ENCODE measurements around the gene TDRD5. TPM values are rescaled to one million over a fixed set of nuclear protein-coding genes. Genes with fewer than 3 reads are reported as not detected.
"Not testable (repeated sequence)": the region's sequence is repeated elsewhere in the genome, so short reads cannot be mapped to it uniquely, and the experiment has no call there.

Gene TDRD5
- total RNA-seq, 1 donor from 2014 or later: not detected

- no peaks in the 10 kb centered on the region for H3K36me3 Mint-ChIP-seq (ENCODE audit: unreplicated experiment)
- no peak overlapping the region for H3K4me3 Mint-ChIP-seq (ENCODE audit: unreplicated experiment)
- H3K4me1 Mint-ChIP-seq (ENCODE audit: unreplicated experiment): no peaks in the 10 kb centered on the region
- no peak for TF ChIP-seq CTCF (IDR thresholded peaks at IDR 0.05)
- no peak overlapping the region for H3K27ac Mint-ChIP-seq (ENCODE audit: unreplicated experiment)
- H3K9me3 Mint-ChIP-seq (ENCODE audit: unreplicated experiment): peaks cover 11% of the 10 kb centered on the region
- peaks cover 26% of the 10 kb centered on the region for H3K27me3 Mint-ChIP-seq (ENCODE audit: unreplicated experiment)
- DNase-seq (ENCODE audit: extremely low spot score, unreplicated experiment): no peak
These were observed 69.4 kb downstream of the TDRD5 start for GRCh38 chr1:179661018-179661417.

GRCh38 chr1:179663810-179664209, 72.2 kb downstream of the TDRD5 start:
- no peak for DNase-seq (ENCODE audit: extremely low spot score, unreplicated experiment)
- no peaks in the 10 kb centered on the region for H3K36me3 Mint-ChIP-seq (ENCODE audit: unreplicated experiment)
- no peak for TF ChIP-seq CTCF (IDR thresholded peaks at IDR 0.05)
- peaks cover 11% of the 10 kb centered on the region for H3K9me3 Mint-ChIP-seq (ENCODE audit: unreplicated experiment)
- H3K27ac Mint-ChIP-seq (ENCODE audit: unreplicated experiment): no peak overlapping the region
- no peaks in the 10 kb centered on the region for H3K4me1 Mint-ChIP-seq (ENCODE audit: unreplicated experiment)
- no peak overlapping the region for H3K4me3 Mint-ChIP-seq (ENCODE audit: unreplicated experiment)
- H3K27me3 Mint-ChIP-seq (ENCODE audit: unreplicated experiment): peaks cover 23% of the 10 kb centered on the region

- no peaks in the 10 kb centered on the region for H3K9me3 Mint-ChIP-seq (ENCODE audit: unreplicated experiment)
These were observed 86.2 kb downstream of the TDRD5 start for GRCh38 chr1:179677882-179678281.

GRCh38 chr1:179694530-179694929, 102.9 kb downstream of the TDRD5 start:
- peaks cover 32% of the 10 kb centered on the region for H3K27me3 Mint-ChIP-seq (ENCODE audit: unreplicated experiment)
- not testable (repeated sequence) for H3K36me3 Mint-ChIP-seq (ENCODE audit: unreplicated experiment); H3K4me3 Mint-ChIP-seq (ENCODE audit: unreplicated experiment); H3K9me3 Mint-ChIP-seq (ENCODE audit: unreplicated experiment); H3K27ac Mint-ChIP-seq (ENCODE audit: unreplicated experiment); H3K4me1 Mint-ChIP-seq (ENCODE audit: unreplicated experiment); DNase-seq (ENCODE audit: extremely low spot score, unreplicated experiment)

More at GRCh38 chr1:179677882-179678281, 86.2 kb downstream of the TDRD5 start:
- Mint-ChIP-seq H3K4me1 (ENCODE audit: unreplicated experiment) (no peaks in the 10 kb centered on the region), H3K36me3 (ENCODE audit: unreplicated experiment) (no peaks in the 10 kb centered on the region), H3K27ac (ENCODE audit: unreplicated experiment) (no peak overlapping the region), H3K27me3 (ENCODE audit: unreplicated experiment) (peaks cover 10% of the 10 kb centered on the region), H3K4me3 (ENCODE audit: unreplicated experiment) (no peak overlapping the region)
- TF ChIP-seq CTCF (IDR thresholded peaks at IDR 0.05): no peak
- no peak for DNase-seq (ENCODE audit: extremely low spot score, unreplicated experiment)

GRCh38 chr1:179702946-179703539, 111.4 kb downstream of the TDRD5 start:
- DNase-seq (ENCODE audit: extremely low spot score, unreplicated experiment): no peak
- H3K27ac Mint-ChIP-seq (ENCODE audit: unreplicated experiment): no peak overlapping the region
- no peaks in the 10 kb centered on the region for H3K4me1 Mint-ChIP-seq (ENCODE audit: unreplicated experiment)
- H3K27me3 Mint-ChIP-seq (ENCODE audit: unreplicated experiment): peaks cover 35% of the 10 kb centered on the region
- no peaks in the 10 kb centered on the region for H3K9me3 Mint-ChIP-seq (ENCODE audit: unreplicated experiment)
- TF ChIP-seq CTCF (IDR thresholded peaks at IDR 0.05): no peak
- no peaks in the 10 kb centered on the region for H3K36me3 Mint-ChIP-seq (ENCODE audit: unreplicated experiment)
- no peak overlapping the region for H3K4me3 Mint-ChIP-seq (ENCODE audit: unreplicated experiment)
